SU-DHL-6 (cell line): ENCODE data around the gene DUSP28.

Experiments used
- H2AFZ ChIP-seq: fragments of 200-600 bp; sonication (generic); 2 replicates; pipeline ENCODE4 v1.6.1; 2014; ENCODE audit warnings: low read depth, mild to moderate bottlenecking, moderate library complexity, mixed read lengths, antibody characterized with exemption, low read length; ENCODE audit not compliant: severe bottlenecking
- H3F3A ChIP-seq: fragments of 200-600 bp; shearing (Covaris generic); 2 replicates; pipeline ENCODE4 v1.6.0; 2016; ENCODE audit warnings: antibody characterized with exemption, mild to moderate bottlenecking; ENCODE audit not compliant: insufficient read depth
- H3K27ac ChIP-seq: fragments of 200-600 bp; sonication (generic); 2 replicates; pipeline ENCODE4 v1.5.1; 2016; ENCODE audit warnings: low read depth, mild to moderate bottlenecking, low read length, moderate library complexity, mixed read lengths
- H3K27me3 ChIP-seq: fragments of 200-600 bp; sonication (generic), shearing (Covaris generic); 2 replicates; pipeline ENCODE4 v1.6.0; 2014; ENCODE audit warnings: mild to moderate bottlenecking, low read length
- H3K36me3 ChIP-seq: fragments of 200-600 bp; sonication (generic); 2 replicates; pipeline ENCODE4 v1.6.1; 2014; ENCODE audit warnings: mild to moderate bottlenecking, low read length, mixed read lengths
- H3K4me2 ChIP-seq: fragments of 300-600, 200-600 bp; shearing (Covaris generic), sonication (generic); 2 replicates; pipeline ENCODE4 v1.6.0; 2014; ENCODE audit warnings: low read length, low read depth, mild to moderate bottlenecking; ENCODE audit not compliant: poor library complexity, severe bottlenecking
- H3K4me3 ChIP-seq: fragments of 200-600 bp; sonication (generic); 2 replicates; pipeline ENCODE4 v1.5.1; 2014; ENCODE audit warnings: antibody characterized with exemption, low read length, mild to moderate bottlenecking, mixed read lengths; ENCODE audit not compliant: insufficient read depth, poor library complexity, severe bottlenecking
- H3K79me2 ChIP-seq: fragments of 200-600 bp; sonication (generic); 2 replicates; pipeline ENCODE4 v1.6.1; 2014; ENCODE audit warnings: mild to moderate bottlenecking, low read length, moderate library complexity; ENCODE audit not compliant: insufficient read depth
- H3K9ac ChIP-seq: fragments of 200-600 bp; sonication (generic); 2 replicates; pipeline ENCODE4 v1.7.0; 2014; ENCODE audit warnings: mild to moderate bottlenecking, low read length
- H3K9me2 ChIP-seq: fragments of 200-600 bp; sonication (generic); replicated peaks from 2 replicates; pipeline ENCODE4 v1.6.1; 2014; ENCODE audit warnings: low read length; ENCODE audit not compliant: insufficient read depth
- H3K9me3 ChIP-seq: fragments of 200-600 bp; sonication (generic); 2 replicates; pipeline ENCODE4 v1.6.1; 2014; ENCODE audit warnings: low read length, mixed read lengths; ENCODE audit not compliant: insufficient read depth
- H4K20me1 ChIP-seq: fragments of 200-600 bp; sonication (generic); 2 replicates; pipeline ENCODE4 v1.6.1; 2014; ENCODE audit warnings: low read depth, mild to moderate bottlenecking, antibody characterized with exemption, low read length, moderate library complexity, mixed read lengths
- CTCF ChIP-seq: fragments of 200-600 bp; sonication (generic); IDR thresholded peaks from one replicate; pipeline ENCODE4 v1.5.1; 2017; ENCODE audit warnings: antibody characterized with exemption, mild to moderate bottlenecking, low read length, moderate library complexity; ENCODE audit not compliant: insufficient read depth, poor library complexity, severe bottlenecking
- EZH2phosphoT487 ChIP-seq: fragments of 200-600 bp; sonication (generic), shearing (Covaris generic); conservative IDR thresholded peaks from 2 replicates; pipeline ENCODE4 v1.6.1; 2018; ENCODE audit warnings: mild to moderate bottlenecking, antibody characterized with exemption, low read length, moderate library complexity, mixed read lengths

DUSP28 gene

DNA sequence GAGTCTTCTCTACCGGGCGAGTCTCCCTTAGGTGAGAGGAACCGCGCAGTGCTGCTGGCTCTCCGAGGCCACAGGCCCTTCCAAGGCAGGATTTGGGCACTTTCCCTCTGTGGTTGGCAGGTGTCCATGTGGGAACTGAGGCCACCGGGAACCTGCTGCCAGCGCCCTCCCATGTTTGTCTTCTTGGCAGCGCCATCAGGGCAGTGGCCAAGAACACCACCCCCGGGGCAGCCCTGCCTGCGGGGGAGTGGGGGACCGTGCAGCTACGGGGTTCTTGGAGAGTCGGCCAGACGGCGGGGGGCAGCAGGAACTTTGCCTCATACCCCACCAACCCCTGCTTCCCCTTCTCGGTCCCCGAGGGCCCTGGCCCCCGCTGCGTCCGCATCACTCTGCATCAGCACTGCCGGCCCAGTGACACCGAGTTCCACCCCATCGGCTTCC, 36.4 kb downstream of the DUSP28 start:
- Histone ChIP-seq H4K20me1 (no peaks in the 10 kb centered on the region; the same call in 1 of the 2 replicates), H3K9ac (no peak overlapping the region), H3K27ac (no peak overlapping the region)

DNA sequence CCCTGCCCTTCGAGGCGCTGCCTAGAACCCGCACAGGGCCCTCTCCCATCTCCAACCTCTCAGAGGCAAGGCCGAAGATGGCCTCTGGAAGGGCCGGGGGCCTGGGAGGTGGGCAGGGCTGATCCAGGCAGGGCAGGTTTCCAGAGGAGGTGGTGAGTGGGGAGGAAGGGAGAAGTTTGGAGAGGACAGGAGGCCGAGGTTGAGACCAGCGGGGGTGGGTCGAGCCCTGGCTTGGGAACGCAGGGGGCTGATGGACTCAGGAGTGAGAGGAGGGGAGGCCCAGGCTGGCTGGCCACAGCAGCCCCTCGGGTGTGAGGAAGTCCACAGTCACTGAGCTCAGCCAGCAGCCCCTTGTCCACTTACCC, 36.9 kb downstream of the DUSP28 start:
- H3K27ac ChIP-seq: no peak overlapping the region
- no peaks in the 10 kb centered on the region for H3K27me3 ChIP-seq
- H3K36me3 ChIP-seq: no peaks in the 10 kb centered on the region
- no peaks in the 10 kb centered on the region for H3K9me2 ChIP-seq
- H3F3A ChIP-seq: no peaks in the 10 kb centered on the region
- H3K79me2 ChIP-seq: 0 out of 2 replicates have a peak, but pooled peaks cover 5% of the 10 kb centered on the region
- no peak overlapping the region for H2AFZ ChIP-seq
- H3K9me3 ChIP-seq: no peaks in the 10 kb centered on the region
- H3K4me3 ChIP-seq: no peak overlapping the region
- no peaks in the 10 kb centered on the region for H4K20me1 ChIP-seq
- H3K9ac ChIP-seq: no peak overlapping the region
- TF ChIP-seq CTCF: no peak
- H3K4me2 ChIP-seq: no peak overlapping the region

More for the DNA sequence above, 36.4 kb downstream of the DUSP28 start:
- Histone ChIP-seq H3K79me2 (0 out of 2 replicates have a peak, but pooled peaks cover 5% of the 10 kb centered on the region), H2AFZ (no peak overlapping the region), H3K4me3 (no peak overlapping the region), H3F3A (no peaks in the 10 kb centered on the region), H3K9me2 (no peaks in the 10 kb centered on the region), H3K9me3 (no peaks in the 10 kb centered on the region), H3K4me2 (no peak overlapping the region), H3K36me3 (no peaks in the 10 kb centered on the region), H3K27me3 (no peaks in the 10 kb centered on the region)
- TF ChIP-seq EZH2phosphoT487: no peak
- TF ChIP-seq CTCF: no peak

DNA sequence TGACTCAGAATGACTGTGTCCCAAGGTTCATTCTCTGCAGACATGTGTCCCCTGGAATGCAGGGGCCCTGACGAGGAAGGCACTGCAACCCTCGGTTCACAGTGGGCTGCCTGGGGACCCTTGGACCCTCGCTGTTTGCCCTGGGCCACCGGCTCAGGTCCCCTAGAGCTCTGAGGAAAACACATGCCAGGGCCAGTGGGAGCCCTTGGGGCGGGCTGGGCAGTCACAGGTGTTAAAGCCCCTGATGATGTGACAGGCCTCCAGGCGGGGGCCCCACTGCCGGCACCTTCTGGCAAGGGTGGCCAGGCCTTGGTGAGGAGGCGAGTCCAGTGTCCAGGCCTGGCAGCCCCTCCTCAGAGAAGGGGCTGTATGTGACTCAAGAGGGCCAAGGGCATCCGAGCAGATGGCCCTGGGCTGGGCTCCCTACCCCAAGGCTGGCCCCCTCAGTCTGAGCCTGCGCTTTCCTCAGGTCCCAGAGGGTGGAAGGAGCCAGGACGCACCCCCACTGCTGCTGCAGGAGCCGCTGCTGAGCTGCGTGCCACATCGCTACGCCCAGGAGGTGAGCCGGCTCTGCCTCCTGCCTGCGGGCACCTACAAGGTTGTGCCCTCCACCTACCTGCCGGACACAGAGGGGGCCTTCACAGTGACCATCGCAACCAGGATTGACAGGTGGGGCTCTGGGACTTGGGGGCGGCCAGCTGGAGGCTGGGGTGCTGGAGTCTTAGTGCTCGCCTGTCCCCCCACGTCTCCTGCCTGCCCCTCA, 37.4 kb downstream of the DUSP28 start:
- no peak overlapping the region for H3K9ac ChIP-seq
- H4K20me1 ChIP-seq: no peaks in the 10 kb centered on the region

More for the DNA sequence above, 37.4 kb downstream of the DUSP28 start:
- Histone ChIP-seq H3K9me2 (no peaks in the 10 kb centered on the region), H3F3A (no peaks in the 10 kb centered on the region), H3K27ac (no peak overlapping the region), H3K27me3 (no peaks in the 10 kb centered on the region), H3K79me2 (0 out of 2 replicates have a peak, but pooled peaks cover 5% of the 10 kb centered on the region), H2AFZ (no peak overlapping the region), H3K4me2 (no peak overlapping the region), H3K36me3 (no peaks in the 10 kb centered on the region), H3K9me3 (no peaks in the 10 kb centered on the region), H3K4me3 (no peak overlapping the region)
- TF ChIP-seq EZH2phosphoT487 (no peak), CTCF (no peak)
